ENCODE data around the gene C18orf63. TPM values are rescaled to one million over a fixed set of nuclear protein-coding genes. Genes with fewer than 3 reads are reported as not detected.

The C18orf63 gene
- total RNA-seq, 2 donors from 2014 or later: not detected

GRCh38 chr18:74278983-74279382 lies 36.7 kb upstream of the C18orf63 start:
- Histone ChIP-seq H3K27ac (no peak overlapping the region), H3K27me3 (no peaks in the 10 kb centered on the region), H3K9me3 (no peaks in the 10 kb centered on the region), H3K36me3 (no peaks in the 10 kb centered on the region), H3K9ac (ENCODE audit: low read depth in 2 of 2, low read length in 2 of 2) (no peak overlapping the region), H3K4me1 (peaks cover 7% of the 10 kb centered on the region), H3K4me3 (no peak overlapping the region)
- no peak for DNase-seq
- TF ChIP-seq CTCF (IDR thresholded peaks at IDR 0.05): no peak
- intact Hi-C loops (cut with DNase I): no loop called here

DNA sequence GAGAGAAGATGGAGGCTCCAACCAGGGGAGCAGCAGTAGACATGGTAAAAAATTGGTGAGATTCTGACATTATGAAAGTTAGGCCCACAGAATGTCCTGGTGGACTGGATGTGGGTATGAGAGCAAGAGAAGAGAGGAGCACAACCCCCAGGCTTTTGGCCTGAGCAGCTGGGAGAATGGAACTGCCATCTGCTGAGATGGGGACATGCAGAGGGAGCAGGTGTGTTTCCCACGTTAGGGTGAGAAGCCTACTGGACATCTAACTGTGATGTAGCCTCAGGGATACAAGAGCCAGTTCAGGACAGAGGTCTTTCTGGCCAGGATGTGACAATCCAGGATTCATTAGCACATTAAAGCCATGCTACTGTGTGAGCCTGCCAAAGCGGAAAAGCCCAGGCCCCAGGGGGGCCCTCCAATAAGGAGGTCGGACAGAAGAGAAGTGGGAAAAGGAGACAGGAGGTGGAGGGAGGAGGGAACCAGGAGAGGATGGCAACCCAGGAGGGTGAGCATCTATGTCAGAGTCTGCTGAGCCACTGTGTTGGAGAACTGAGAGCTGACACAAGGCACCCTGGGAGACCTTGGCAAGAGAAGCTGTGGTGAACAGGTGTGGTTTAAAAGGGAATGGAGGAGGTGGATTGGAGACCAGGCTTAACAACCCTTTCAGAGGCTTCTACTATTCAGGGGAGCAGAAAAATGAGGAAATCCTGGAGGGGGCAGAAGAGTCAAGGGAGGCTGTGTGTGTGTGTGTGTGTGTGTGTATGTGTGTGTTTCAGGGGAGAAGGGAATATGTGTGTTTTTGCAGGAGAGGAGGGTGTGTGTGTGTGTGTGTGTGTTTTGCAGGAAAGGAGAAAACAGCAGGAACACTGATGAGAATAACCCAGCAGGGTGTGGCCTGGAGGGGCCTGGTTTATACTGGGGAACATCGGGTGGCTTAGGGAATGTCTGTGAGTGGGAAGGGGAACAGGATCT lies 34.3 kb upstream of the C18orf63 start:
- H3K9ac ChIP-seq (ENCODE audit: low read depth in 2 of 2, low read length in 2 of 2): peak overlapping the region in 1 of 2 donors; percentile 38
- peak overlapping the region; percentile 34 for H3K27ac ChIP-seq
- DNase-seq: peak; percentile 48
- H3K4me3 ChIP-seq: no peak overlapping the region
- TF ChIP-seq CTCF (IDR thresholded peaks at IDR 0.05): no peak
- H3K27me3 ChIP-seq: no peaks in the 10 kb centered on the region
- H3K36me3 ChIP-seq: no peaks in the 10 kb centered on the region
- intact Hi-C loops (cut with DNase I): no loop called here
- H3K4me1 ChIP-seq: peaks cover 7% of the 10 kb centered on the region
- no peaks in the 10 kb centered on the region for H3K9me3 ChIP-seq

DNA sequence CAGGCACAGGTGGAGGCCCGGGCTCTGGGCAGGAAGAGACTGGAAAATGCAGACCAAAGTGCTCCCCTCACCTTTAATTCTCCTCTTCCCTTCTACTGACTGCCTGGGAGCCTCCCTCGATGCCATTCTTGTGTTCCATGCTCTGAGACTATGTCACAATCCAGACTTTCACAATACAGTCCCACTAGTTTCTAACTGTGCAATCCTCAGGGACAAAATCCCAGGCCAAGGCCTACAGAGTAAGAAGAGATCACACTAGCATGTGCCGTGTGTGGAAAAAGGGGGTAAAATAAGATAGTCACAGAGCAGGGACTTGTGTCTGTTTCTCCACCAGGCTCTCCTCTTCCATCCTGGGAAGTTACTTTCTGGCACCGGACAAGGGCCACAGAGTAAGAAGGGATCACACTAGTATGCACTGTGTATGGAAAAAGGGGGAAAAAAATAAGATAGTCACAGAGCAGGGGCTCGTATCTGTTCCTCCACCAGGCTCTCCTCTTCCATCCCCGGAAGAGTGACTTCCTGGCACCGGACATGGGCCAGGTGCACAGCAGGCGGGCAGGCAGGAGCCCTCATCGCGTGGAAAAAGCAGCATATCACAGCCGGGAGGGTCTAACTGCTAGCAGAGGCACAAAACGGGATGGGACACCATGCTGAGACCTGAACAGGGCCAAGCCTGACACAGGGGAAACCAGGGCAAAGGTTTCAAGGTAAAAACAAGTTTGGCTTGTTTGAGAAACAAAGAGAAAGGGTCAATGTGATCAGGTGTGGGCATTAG lies 33.5 kb upstream of the C18orf63 start:
- DNase-seq: peak; percentile 42
- H3K27me3 ChIP-seq: no peaks in the 10 kb centered on the region
- peaks cover 7% of the 10 kb centered on the region for H3K4me1 ChIP-seq
- TF ChIP-seq CTCF (IDR thresholded peaks at IDR 0.05): no peak
- H3K9me3 ChIP-seq: no peaks in the 10 kb centered on the region
- H3K4me3 ChIP-seq: no peak overlapping the region
- intact Hi-C loops (cut with DNase I): no loop called here
- peak overlapping the region; percentile 34 for H3K27ac ChIP-seq
- H3K9ac ChIP-seq (ENCODE audit: low read depth in 2 of 2, low read length in 2 of 2): peak overlapping the region in 1 of 2 donors; percentile 38
- H3K36me3 ChIP-seq: no peaks in the 10 kb centered on the region

DNA sequence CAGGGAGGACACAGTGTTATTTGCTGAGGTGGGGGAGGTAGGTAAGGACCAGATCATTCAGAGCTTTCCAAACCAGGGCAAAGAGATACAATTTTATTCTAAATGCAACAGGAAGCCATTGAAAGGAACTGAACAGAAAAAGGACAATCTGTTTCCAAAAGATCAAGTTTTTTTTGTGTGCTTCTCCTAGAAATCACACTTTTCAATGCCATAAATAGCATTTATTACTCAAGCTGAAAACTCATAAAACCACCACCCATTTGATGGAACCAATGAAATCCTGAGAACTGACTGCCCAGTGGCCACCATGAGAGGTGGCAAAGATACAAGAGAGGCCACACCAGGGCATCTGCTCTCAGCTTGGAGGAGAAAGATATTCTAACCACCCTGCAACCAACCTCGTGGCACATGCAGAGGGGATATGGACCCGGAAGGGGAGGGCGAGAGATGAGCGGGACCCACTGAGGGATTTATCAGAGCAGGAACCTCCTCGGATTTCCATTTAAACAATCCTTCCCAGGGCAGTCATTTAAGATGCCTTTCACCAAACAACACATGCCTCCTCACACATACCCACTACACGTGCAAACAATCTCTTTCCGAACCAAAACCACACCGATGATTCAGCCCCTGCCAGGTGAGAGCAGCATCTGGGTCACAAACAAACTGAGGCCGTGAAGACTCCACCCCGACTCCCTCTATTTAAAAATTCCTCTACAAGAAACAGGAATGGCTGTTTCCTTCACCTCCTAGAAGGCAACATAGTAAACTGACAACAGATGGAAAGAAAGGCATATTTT lies 32.7 kb upstream of the C18orf63 start:
- TF ChIP-seq CTCF (IDR thresholded peaks at IDR 0.05): no peak
- intact Hi-C loops (cut with DNase I): no loop called here
- Histone ChIP-seq H3K27ac (peak overlapping the region; percentile 34), H3K9me3 (no peaks in the 10 kb centered on the region), H3K27me3 (no peaks in the 10 kb centered on the region), H3K4me3 (no peak overlapping the region), H3K9ac (ENCODE audit: low read depth in 2 of 2, low read length in 2 of 2) (peak overlapping the region in 1 of 2 donors; percentile 8), H3K4me1 (peaks cover 7% of the 10 kb centered on the region), H3K36me3 (no peaks in the 10 kb centered on the region)
- DNase-seq: no peak

GRCh38 chr18:74283646-74284045 lies 32.0 kb upstream of the C18orf63 start:
- H3K36me3 ChIP-seq: no peaks in the 10 kb centered on the region
- peaks cover 7% of the 10 kb centered on the region for H3K4me1 ChIP-seq
- H3K27ac ChIP-seq: no peak overlapping the region
- intact Hi-C loops (cut with DNase I): no loop called here
- H3K9ac ChIP-seq (ENCODE audit: low read depth in 2 of 2, low read length in 2 of 2): no peak overlapping the region
- no peaks in the 10 kb centered on the region for H3K9me3 ChIP-seq
- no peak for DNase-seq
- no peak for TF ChIP-seq CTCF (IDR thresholded peaks at IDR 0.05)
- no peaks in the 10 kb centered on the region for H3K27me3 ChIP-seq
- no peak overlapping the region for H3K4me3 ChIP-seq

Measured in colonic mucosa (tissue), 4 donors.